T-helper 22 cell (primary cell): Measurements from ENCODE around the gene FNDC3B.

Source experiments
- DNase-seq: peaks from one replicate; pipeline ENCODE4 v3.0.0-alpha.2; 2020; ENCODE audit warnings: low read depth

FNDC3B gene

GRCh38 chr3:172313671-172314070 is 274.3 kb downstream of the FNDC3B start:
- no peak for DNase-seq

- no peak for DNase-seq
These were observed 275.3 kb downstream of the FNDC3B start for GRCh38 chr3:172314591-172315160.

- DNase-seq = no peak
These were observed 276.2 kb downstream of the FNDC3B start for GRCh38 chr3:172315401-172316091.

- DNase-seq = no peak
These were observed 277.4 kb downstream of the FNDC3B start for GRCh38 chr3:172316758-172317157.

- DNase-seq = no peak
These were observed 278.1 kb downstream of the FNDC3B start for GRCh38 chr3:172317481-172317880.

- DNase-seq = no peak
These were observed 278.6 kb downstream of the FNDC3B start for GRCh38 chr3:172317984-172318383.

- no peak for DNase-seq
These were observed 280.2 kb downstream of the FNDC3B start for GRCh38 chr3:172319595-172319994.

GRCh38 chr3:172320468-172320867 is 281.1 kb downstream of the FNDC3B start:
- no peak for DNase-seq

- DNase-seq = no peak
These were observed 281.7 kb downstream of the FNDC3B start for GRCh38 chr3:172321035-172321434.

GRCh38 chr3:172323894-172324610 is 284.7 kb downstream of the FNDC3B start:
- no peak for DNase-seq

GRCh38 chr3:172324611-172325203 is 285.3 kb downstream of the FNDC3B start:
- no peak for DNase-seq

- DNase-seq = no peak
These were observed 286.1 kb downstream of the FNDC3B start for GRCh38 chr3:172325461-172325860.

- DNase-seq = no peak
These were observed 287.6 kb downstream of the FNDC3B start for GRCh38 chr3:172326993-172327392.

- DNase-seq = no peak
These were observed 288.9 kb downstream of the FNDC3B start for GRCh38 chr3:172328282-172328681.

- no peak for DNase-seq
These were observed 289.7 kb downstream of the FNDC3B start for GRCh38 chr3:172329070-172329469.

- no peak for DNase-seq
These were observed 291.0 kb downstream of the FNDC3B start for GRCh38 chr3:172330413-172330812.

- peak; percentile 21 for DNase-seq
These were observed 293.1 kb downstream of the FNDC3B start for GRCh38 chr3:172332256-172333041.

GRCh38 chr3:172333042-172333377 is 293.6 kb downstream of the FNDC3B start:
- no peak for DNase-seq

- DNase-seq = no peak
These were observed 294.5 kb downstream of the FNDC3B start for GRCh38 chr3:172333692-172334457.

- no peak for DNase-seq
These were observed 295.4 kb downstream of the FNDC3B start for GRCh38 chr3:172334671-172335207.

GRCh38 chr3:172339892-172340291 is 300.5 kb downstream of the FNDC3B start:
- DNase-seq = no peak
